ENCODE measurements around the gene L3MBTL1.
"Not testable (repeated sequence)": the region's sequence is repeated elsewhere in the genome, so short reads cannot be mapped to it uniquely, and the experiment has no call there.

Gene L3MBTL1

DNA sequence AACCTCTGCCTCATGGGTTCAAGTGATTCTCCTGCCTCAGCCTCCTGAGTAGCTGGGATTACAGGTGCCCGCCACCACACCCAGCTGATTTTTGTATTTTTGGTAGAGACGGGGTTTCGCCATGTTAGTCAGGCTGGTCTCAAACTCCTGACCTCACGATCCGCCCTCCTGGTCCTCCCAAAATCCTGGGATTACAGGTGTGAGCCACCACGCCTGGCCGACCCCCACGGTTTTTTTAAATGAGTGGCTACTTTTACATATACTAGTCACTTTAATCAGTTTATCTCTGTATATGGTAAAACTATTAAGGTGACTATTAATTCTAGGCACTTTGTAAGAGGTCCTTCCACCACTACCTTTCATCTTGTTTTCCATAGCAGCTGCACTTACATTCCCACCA, 5.5 kb upstream of the L3MBTL1 start:
- not testable (repeated sequence) for H3K36me3 ChIP-seq (ENCODE audit: control insufficient read depth in 2 of 2, insufficient read depth in 2 of 2, low read length in 2 of 2); H3K4me3 ChIP-seq (ENCODE audit: low read length in 2 of 2); H3K27ac ChIP-seq (ENCODE audit: low read depth in 2 of 2, low read length in 2 of 2); H3K9ac ChIP-seq (ENCODE audit: low read depth in 1 of 2, low read length in 2 of 2); H3K9me3 ChIP-seq (ENCODE audit: control insufficient read depth in 2 of 2, low read length in 2 of 2); H3K4me1 ChIP-seq (ENCODE audit: control insufficient read depth in 2 of 2, insufficient read depth in 2 of 2, low read length in 2 of 2); H3K27me3 ChIP-seq (ENCODE audit: control insufficient read depth in 2 of 2, insufficient read depth in 2 of 2, low read length in 2 of 2)

DNA sequence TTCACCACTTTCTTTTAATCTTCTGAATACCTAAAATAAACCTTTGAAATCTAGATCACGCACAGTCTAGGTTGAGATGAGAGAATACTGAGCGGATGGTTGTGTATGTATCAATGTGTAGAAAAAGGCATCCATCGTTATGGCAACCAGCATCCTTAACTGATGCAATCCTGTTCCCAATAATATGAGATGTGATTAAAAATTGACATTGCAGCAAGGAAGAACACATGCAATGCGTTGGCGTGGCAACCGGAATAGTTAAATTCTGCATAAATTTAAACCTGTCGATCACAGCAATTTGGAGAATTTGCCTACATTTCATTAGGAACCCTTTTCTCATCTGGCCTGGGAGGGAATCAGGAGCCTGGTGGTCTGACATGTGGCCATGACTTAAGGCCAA, 1.3 kb upstream of the L3MBTL1 start:
- no peaks in the 10 kb centered on the region for H3K36me3 ChIP-seq (ENCODE audit: control insufficient read depth in 2 of 2, insufficient read depth in 2 of 2, low read length in 2 of 2)
- peaks cover 0 to 4% of the 10 kb centered on the region in 2 donors for H3K4me1 ChIP-seq (ENCODE audit: control insufficient read depth in 2 of 2, insufficient read depth in 2 of 2, low read length in 2 of 2)
- no peak overlapping the region for H3K27ac ChIP-seq (ENCODE audit: low read depth in 2 of 2, low read length in 2 of 2)
- H3K9me3 ChIP-seq (ENCODE audit: control insufficient read depth in 2 of 2, low read length in 2 of 2): no peaks in the 10 kb centered on the region
- no peak overlapping the region for H3K9ac ChIP-seq (ENCODE audit: low read depth in 1 of 2, low read length in 2 of 2)
- peaks cover 6 to 9% of the 10 kb centered on the region in 2 donors for H3K27me3 ChIP-seq (ENCODE audit: control insufficient read depth in 2 of 2, insufficient read depth in 2 of 2, low read length in 2 of 2)
- H3K4me3 ChIP-seq (ENCODE audit: low read length in 2 of 2): no peak overlapping the region

DNA sequence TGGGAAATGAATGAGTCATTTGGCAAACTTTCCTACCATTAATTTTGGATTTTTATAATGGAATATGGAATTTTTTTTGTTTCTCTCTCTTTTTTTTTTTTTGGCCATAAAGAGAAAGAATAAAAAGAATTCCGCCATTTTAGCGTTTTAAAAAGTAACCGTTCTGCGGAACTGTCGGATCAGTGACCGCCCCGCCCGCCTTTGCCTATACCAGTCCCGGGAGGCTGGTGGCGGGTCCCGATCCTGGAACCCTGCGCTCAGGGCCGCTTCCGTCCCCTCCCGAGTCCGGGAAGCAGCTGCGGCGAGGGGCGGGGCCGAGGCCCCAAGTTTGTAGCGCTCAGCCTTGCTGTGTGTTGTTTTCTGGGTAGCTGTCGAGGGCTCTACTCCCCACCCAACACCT, 609 bp downstream of the L3MBTL1 start:
- Histone ChIP-seq H3K4me3 (ENCODE audit: low read length in 2 of 2) (peak overlapping the region; percentile 67 to 68), H3K36me3 (ENCODE audit: control insufficient read depth in 2 of 2, insufficient read depth in 2 of 2, low read length in 2 of 2) (no peaks in the 10 kb centered on the region), H3K4me1 (ENCODE audit: control insufficient read depth in 2 of 2, insufficient read depth in 2 of 2, low read length in 2 of 2) (peaks cover under 1 to 6% of the 10 kb centered on the region in 2 donors), H3K27ac (ENCODE audit: low read depth in 2 of 2, low read length in 2 of 2) (no peak overlapping the region), H3K9me3 (ENCODE audit: control insufficient read depth in 2 of 2, low read length in 2 of 2) (no peaks in the 10 kb centered on the region), H3K27me3 (ENCODE audit: control insufficient read depth in 2 of 2, insufficient read depth in 2 of 2, low read length in 2 of 2) (peaks cover 6 to 9% of the 10 kb centered on the region in 2 donors), H3K9ac (ENCODE audit: low read depth in 1 of 2, low read length in 2 of 2) (peak overlapping the region in 1 of 2 donors; percentile 48)

DNA sequence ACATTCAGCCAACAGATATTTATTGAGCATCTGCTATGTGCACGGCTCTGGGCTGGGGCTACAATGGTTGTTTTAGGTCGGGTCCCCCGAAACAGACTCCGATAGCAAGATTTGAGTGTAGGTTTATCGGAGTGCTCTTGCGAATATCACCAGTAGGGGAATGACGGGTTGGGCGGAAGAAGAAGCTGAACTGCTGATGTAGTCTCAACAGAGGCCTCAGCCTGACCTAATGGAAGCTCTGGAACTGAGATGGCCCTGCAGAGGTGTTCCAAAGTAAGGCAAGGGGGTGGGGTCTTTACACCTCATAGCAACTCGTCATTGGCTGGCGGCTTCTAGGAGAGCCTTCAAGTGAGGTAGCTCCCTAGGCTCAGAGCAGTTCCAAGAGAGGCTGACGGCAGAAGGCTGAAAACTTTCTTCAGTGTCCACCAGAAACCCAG, 1.1 kb downstream of the L3MBTL1 start:
- Histone ChIP-seq H3K27ac (ENCODE audit: low read depth in 2 of 2, low read length in 2 of 2) (no peak overlapping the region), H3K4me3 (ENCODE audit: low read length in 2 of 2) (no peak overlapping the region), H3K36me3 (ENCODE audit: control insufficient read depth in 2 of 2, insufficient read depth in 2 of 2, low read length in 2 of 2) (no peaks in the 10 kb centered on the region), H3K4me1 (ENCODE audit: control insufficient read depth in 2 of 2, insufficient read depth in 2 of 2, low read length in 2 of 2) (peaks cover 5 to 9% of the 10 kb centered on the region in 2 donors), H3K9me3 (ENCODE audit: control insufficient read depth in 2 of 2, low read length in 2 of 2) (no peaks in the 10 kb centered on the region), H3K9ac (ENCODE audit: low read depth in 1 of 2, low read length in 2 of 2) (no peak overlapping the region), H3K27me3 (ENCODE audit: control insufficient read depth in 2 of 2, insufficient read depth in 2 of 2, low read length in 2 of 2) (peaks cover 6 to 9% of the 10 kb centered on the region in 2 donors)

DNA sequence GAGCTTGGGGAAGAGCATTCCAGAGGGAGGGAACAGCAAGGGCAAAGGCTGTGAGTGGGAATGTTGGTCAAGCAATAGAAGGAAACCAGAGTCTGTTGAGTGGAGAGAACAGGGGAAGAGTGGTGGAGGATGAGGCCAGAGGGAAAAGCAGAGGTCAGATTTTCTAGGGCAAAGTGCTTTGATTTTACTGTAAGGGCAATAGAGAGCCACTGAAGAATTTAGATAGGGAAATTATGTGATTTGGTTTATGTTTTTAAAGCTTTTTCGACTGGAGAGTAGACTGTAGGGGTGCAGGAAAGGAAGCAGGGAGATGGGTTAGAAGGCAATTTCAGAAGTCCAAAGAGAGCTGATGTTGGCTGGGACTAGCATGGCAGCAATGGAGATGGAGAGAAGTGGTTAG, 4.4 kb downstream of the L3MBTL1 start:
- H3K27ac ChIP-seq (ENCODE audit: low read depth in 2 of 2, low read length in 2 of 2): no peak overlapping the region
- H3K4me3 ChIP-seq (ENCODE audit: low read length in 2 of 2): no peak overlapping the region
- H3K9me3 ChIP-seq (ENCODE audit: control insufficient read depth in 2 of 2, low read length in 2 of 2): no peaks in the 10 kb centered on the region
- H3K36me3 ChIP-seq (ENCODE audit: control insufficient read depth in 2 of 2, insufficient read depth in 2 of 2, low read length in 2 of 2): no peaks in the 10 kb centered on the region
- H3K27me3 ChIP-seq (ENCODE audit: control insufficient read depth in 2 of 2, insufficient read depth in 2 of 2, low read length in 2 of 2): peaks cover 4 to 5% of the 10 kb centered on the region in 2 donors
- H3K9ac ChIP-seq (ENCODE audit: low read depth in 1 of 2, low read length in 2 of 2): no peak overlapping the region
- peaks cover 5 to 12% of the 10 kb centered on the region in 2 donors for H3K4me1 ChIP-seq (ENCODE audit: control insufficient read depth in 2 of 2, insufficient read depth in 2 of 2, low read length in 2 of 2)

DNA sequence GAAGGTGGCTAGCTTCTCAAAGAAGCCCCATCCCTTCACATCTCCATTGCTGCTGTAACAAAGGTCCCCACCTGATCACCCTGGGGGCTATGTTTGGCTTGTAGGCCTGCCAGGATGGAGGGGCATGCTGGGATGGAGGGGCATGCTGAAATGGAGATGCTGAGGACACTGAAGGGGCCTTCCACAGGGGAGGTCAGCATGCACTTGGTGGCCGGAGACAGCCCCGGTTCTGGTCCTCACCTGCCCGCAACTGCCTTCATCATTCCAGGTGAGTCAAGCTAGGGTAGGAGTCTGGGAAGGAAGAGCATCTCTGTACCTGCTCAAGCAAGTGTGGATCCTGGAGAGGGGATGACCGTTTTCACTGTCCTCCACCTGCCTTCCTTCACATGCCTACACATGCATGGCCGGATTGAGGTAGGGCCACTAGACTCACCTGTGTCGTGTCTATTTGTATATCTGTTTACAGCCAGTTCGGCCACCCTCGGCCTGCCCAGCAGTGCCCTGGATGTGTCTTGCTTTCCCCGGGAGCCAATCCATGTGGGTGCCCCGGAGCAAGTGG, 6.0 kb downstream of the L3MBTL1 start:
- peaks cover 5 to 8% of the 10 kb centered on the region in 2 donors for H3K4me1 ChIP-seq (ENCODE audit: control insufficient read depth in 2 of 2, insufficient read depth in 2 of 2, low read length in 2 of 2)
- H3K9ac ChIP-seq (ENCODE audit: low read depth in 1 of 2, low read length in 2 of 2): peak overlapping the region; percentile 57 to 68
- H3K27me3 ChIP-seq (ENCODE audit: control insufficient read depth in 2 of 2, insufficient read depth in 2 of 2, low read length in 2 of 2): no peaks in the 10 kb centered on the region
- H3K36me3 ChIP-seq (ENCODE audit: control insufficient read depth in 2 of 2, insufficient read depth in 2 of 2, low read length in 2 of 2): no peaks in the 10 kb centered on the region
- H3K4me3 ChIP-seq (ENCODE audit: low read length in 2 of 2): peak overlapping the region; percentile 80 to 81
- H3K9me3 ChIP-seq (ENCODE audit: control insufficient read depth in 2 of 2, low read length in 2 of 2): no peaks in the 10 kb centered on the region
- peak overlapping the region in 1 of 2 donors; percentile 18 for H3K27ac ChIP-seq (ENCODE audit: low read depth in 2 of 2, low read length in 2 of 2)

DNA sequence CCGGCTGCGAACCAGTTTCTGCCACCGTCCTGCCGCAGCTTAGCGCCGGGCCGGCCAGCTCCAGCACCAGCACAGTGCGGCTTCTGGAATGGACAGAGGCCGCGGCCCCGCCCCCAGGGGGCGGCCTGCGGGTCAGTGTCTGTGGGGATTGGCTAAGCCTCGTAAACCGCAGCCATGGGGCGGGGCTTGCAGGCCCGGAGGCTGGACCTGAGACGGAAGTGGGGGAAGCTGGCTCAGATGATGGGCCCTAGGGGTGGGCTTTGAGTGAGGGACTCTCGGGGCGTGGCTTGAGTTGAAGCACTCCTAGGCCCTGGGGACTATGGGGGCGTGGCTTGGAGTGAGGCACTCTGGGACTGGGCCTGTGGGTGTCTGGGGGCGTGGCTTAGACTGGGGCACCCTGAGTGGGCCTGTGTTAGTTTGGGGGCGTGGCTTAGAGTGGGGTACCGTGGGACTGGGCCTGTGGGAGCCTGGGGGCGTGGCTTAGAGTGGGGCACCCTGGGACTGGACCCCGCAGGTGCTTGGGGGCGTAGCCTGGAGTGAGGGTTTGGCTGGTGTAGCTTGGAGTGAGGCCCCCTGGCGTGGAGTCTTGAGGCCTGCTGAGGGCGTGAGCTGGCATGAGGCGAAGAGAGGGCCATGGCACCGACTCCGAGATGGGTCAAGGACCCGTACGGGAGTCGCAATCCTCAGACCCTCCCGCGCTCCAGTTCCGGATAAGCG, 6.6 kb downstream of the L3MBTL1 start:
- Histone ChIP-seq H3K9ac (ENCODE audit: low read depth in 1 of 2, low read length in 2 of 2) (peak overlapping the region; percentile 60 to 68), H3K9me3 (ENCODE audit: control insufficient read depth in 2 of 2, low read length in 2 of 2) (no peaks in the 10 kb centered on the region), H3K4me3 (ENCODE audit: low read length in 2 of 2) (peak overlapping the region; percentile 80 to 81), H3K27me3 (ENCODE audit: control insufficient read depth in 2 of 2, insufficient read depth in 2 of 2, low read length in 2 of 2) (no peaks in the 10 kb centered on the region), H3K4me1 (ENCODE audit: control insufficient read depth in 2 of 2, insufficient read depth in 2 of 2, low read length in 2 of 2) (peaks cover 5 to 8% of the 10 kb centered on the region in 2 donors), H3K36me3 (ENCODE audit: control insufficient read depth in 2 of 2, insufficient read depth in 2 of 2, low read length in 2 of 2) (no peaks in the 10 kb centered on the region), H3K27ac (ENCODE audit: low read depth in 2 of 2, low read length in 2 of 2) (peak overlapping the region; percentile 43 to 61)

DNA sequence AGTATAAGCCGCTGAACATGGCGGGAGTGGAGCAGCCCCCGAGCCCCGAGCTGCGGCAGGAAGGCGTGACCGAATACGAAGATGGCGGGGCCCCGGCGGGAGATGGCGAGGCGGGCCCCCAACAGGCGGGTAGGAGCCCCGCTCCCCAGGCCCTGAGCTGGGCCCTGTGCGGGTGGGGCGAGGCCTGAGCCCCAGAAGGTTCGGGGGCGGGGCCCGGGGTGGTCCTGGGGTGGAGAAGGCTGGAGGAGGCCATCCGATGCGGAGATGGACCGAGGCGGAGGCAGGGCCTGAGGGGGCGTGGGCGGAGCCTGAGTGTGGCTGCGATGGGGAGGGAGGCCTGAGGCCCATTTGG, 7.1 kb downstream of the L3MBTL1 start:
- peak overlapping the region; percentile 80 to 81 for H3K4me3 ChIP-seq (ENCODE audit: low read length in 2 of 2)
- H3K36me3 ChIP-seq (ENCODE audit: control insufficient read depth in 2 of 2, insufficient read depth in 2 of 2, low read length in 2 of 2): no peaks in the 10 kb centered on the region
- H3K27me3 ChIP-seq (ENCODE audit: control insufficient read depth in 2 of 2, insufficient read depth in 2 of 2, low read length in 2 of 2): no peaks in the 10 kb centered on the region
- H3K9me3 ChIP-seq (ENCODE audit: control insufficient read depth in 2 of 2, low read length in 2 of 2): no peaks in the 10 kb centered on the region
- H3K27ac ChIP-seq (ENCODE audit: low read depth in 2 of 2, low read length in 2 of 2): peak overlapping the region; percentile 43 to 61
- H3K4me1 ChIP-seq (ENCODE audit: control insufficient read depth in 2 of 2, insufficient read depth in 2 of 2, low read length in 2 of 2): peaks cover 5 to 8% of the 10 kb centered on the region in 2 donors
- H3K9ac ChIP-seq (ENCODE audit: low read depth in 1 of 2, low read length in 2 of 2): peak overlapping the region; percentile 41 to 60

DNA sequence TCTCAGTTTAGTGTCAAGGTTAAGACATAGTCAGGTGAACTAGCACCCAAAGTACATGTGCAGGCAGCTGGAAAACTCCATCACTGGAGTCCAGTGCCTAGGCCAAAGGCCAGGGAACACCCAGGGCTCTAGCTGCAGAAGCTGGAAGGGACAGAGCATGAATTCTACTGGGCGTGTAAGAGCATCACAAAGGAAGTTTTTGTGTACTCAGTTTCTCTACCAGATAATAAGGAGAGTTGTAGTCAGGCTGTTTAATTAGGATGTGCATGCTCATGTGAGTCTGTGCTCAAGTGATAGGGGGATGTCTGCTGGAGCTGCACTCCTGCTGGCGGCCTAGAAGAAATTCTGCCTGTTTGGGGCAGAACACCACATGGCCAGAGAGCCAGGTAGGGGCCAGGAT, 8.1 kb downstream of the L3MBTL1 start:
- Histone ChIP-seq H3K9me3 (ENCODE audit: control insufficient read depth in 2 of 2, low read length in 2 of 2) (no peaks in the 10 kb centered on the region), H3K27ac (ENCODE audit: low read depth in 2 of 2, low read length in 2 of 2) (no peak overlapping the region), H3K4me1 (ENCODE audit: control insufficient read depth in 2 of 2, insufficient read depth in 2 of 2, low read length in 2 of 2) (peaks cover 5 to 8% of the 10 kb centered on the region in 2 donors), H3K4me3 (ENCODE audit: low read length in 2 of 2) (peak overlapping the region in 1 of 2 donors; percentile 65), H3K9ac (ENCODE audit: low read depth in 1 of 2, low read length in 2 of 2) (no peak overlapping the region), H3K27me3 (ENCODE audit: control insufficient read depth in 2 of 2, insufficient read depth in 2 of 2, low read length in 2 of 2) (no peaks in the 10 kb centered on the region), H3K36me3 (ENCODE audit: control insufficient read depth in 2 of 2, insufficient read depth in 2 of 2, low read length in 2 of 2) (no peaks in the 10 kb centered on the region)

DNA sequence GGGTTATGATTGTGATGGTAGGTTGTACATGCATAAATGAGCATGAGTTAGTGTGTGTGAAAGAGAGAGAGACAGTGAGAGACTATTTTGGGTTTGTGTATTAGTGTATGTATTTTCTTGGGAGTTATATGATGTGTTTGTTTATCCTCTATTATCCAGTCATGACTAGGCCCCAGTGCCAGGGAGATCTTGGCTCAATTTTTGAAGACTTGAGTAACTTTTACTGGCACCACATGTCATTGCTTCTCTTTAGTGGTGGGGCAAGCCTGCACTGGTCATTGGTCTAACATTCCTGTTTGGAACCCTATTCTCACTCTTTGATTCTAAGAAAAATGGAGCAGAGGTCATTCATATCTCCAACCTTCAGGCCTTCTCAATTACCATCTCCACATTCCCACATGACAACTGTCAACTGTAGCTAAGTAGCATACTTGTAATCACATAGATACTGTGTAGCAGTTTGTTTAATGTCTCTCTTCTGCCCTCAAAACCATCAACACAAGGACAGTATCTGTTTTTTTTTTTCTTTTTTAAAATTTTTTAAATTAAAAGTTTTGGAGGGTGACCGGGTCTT, 8.8 kb downstream of the L3MBTL1 start:
- Histone ChIP-seq H3K27me3 (ENCODE audit: control insufficient read depth in 2 of 2, insufficient read depth in 2 of 2, low read length in 2 of 2) (no peaks in the 10 kb centered on the region), H3K4me1 (ENCODE audit: control insufficient read depth in 2 of 2, insufficient read depth in 2 of 2, low read length in 2 of 2) (peaks cover 5 to 8% of the 10 kb centered on the region in 2 donors), H3K27ac (ENCODE audit: low read depth in 2 of 2, low read length in 2 of 2) (no peak overlapping the region), H3K9ac (ENCODE audit: low read depth in 1 of 2, low read length in 2 of 2) (no peak overlapping the region), H3K9me3 (ENCODE audit: control insufficient read depth in 2 of 2, low read length in 2 of 2) (no peaks in the 10 kb centered on the region), H3K4me3 (ENCODE audit: low read length in 2 of 2) (no peak overlapping the region), H3K36me3 (ENCODE audit: control insufficient read depth in 2 of 2, insufficient read depth in 2 of 2, low read length in 2 of 2) (no peaks in the 10 kb centered on the region)
